OCI-LY1 (cell line): Measurements from ENCODE around the gene PPFIA1.

Experiments used
- EZH2 ChIP-seq: fragments of 200-600 bp; sonication (generic), shearing (Covaris generic); IDR thresholded peaks from 2 replicates; pipeline ENCODE4 v1.8.0; 2017; ENCODE audit warnings: borderline replicate concordance, mixed run types, mild to moderate bottlenecking, antibody characterized with exemption, low read length, moderate library complexity, mixed read lengths
- TF ChIP-seq, protein P1 (sequence below): fragments of 200-600 bp; sonication (generic), shearing (Covaris generic); IDR thresholded peaks from 2 replicates; pipeline ENCODE4 v1.5.1; 2017; ENCODE audit warnings: mild to moderate bottlenecking, antibody characterized with exemption, low read length, moderate library complexity, mixed read lengths

DNA sequence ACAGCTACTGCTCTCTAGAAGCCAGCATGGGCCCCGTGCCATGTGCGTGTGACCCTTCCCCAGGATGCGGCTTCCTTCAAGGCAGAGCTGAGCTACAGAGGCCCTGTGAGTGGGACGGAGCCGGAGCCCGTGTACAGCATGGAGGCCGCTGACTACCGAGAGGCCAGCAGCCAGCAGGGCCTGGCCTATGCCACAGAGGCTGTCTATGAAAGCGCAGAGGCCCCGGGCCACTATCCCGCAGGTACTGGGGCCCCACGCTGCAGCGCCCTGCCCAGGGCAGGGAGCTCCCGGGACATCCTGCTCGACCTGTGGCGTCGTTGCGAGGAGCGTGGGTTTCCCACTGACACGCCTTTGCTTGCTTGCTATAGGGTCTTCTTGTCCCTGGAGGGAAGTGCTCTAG is 162.5 kb downstream of the PPFIA1 start:
- TF ChIP-seq, protein P1, sequence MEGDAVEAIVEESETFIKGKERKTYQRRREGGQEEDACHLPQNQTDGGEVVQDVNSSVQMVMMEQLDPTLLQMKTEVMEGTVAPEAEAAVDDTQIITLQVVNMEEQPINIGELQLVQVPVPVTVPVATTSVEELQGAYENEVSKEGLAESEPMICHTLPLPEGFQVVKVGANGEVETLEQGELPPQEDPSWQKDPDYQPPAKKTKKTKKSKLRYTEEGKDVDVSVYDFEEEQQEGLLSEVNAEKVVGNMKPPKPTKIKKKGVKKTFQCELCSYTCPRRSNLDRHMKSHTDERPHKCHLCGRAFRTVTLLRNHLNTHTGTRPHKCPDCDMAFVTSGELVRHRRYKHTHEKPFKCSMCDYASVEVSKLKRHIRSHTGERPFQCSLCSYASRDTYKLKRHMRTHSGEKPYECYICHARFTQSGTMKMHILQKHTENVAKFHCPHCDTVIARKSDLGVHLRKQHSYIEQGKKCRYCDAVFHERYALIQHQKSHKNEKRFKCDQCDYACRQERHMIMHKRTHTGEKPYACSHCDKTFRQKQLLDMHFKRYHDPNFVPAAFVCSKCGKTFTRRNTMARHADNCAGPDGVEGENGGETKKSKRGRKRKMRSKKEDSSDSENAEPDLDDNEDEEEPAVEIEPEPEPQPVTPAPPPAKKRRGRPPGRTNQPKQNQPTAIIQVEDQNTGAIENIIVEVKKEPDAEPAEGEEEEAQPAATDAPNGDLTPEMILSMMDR: no peak
- TF ChIP-seq EZH2: no peak
